ENCODE measurements around the gene NEGR1.

The NEGR1 gene

DNA sequence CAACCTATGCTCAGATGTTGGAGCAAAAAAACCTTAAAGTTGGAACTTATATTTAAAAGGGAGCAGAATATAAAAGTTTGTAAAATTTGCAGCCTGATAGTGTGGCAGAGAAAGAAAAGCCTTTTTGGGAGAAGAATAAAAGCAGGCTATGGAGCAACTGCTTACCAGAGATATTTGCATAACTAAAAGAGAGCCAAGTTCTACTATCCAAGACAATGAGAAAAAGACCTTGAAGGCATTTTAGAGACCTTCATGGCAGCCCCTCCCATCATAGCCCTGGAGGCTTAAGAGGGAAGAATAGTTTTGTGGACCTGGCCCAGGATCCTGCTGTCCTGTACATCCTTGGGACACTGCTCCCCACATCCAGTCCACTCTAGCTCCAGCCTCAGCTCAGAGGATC lies 889.0 kb downstream of the NEGR1 start:
- no peaks in the 10 kb centered on the region for H3K9me3 ChIP-seq (replicated peaks; ENCODE audit: low read length)
- no peak overlapping the region for H3K4me2 ChIP-seq (ENCODE audit: low read length)
- no peaks in the 10 kb centered on the region for H3K27me3 ChIP-seq (ENCODE audit: control insufficient read depth, insufficient read depth, low read length)
- H3K36me3 ChIP-seq (ENCODE audit: insufficient read depth, low read length) = no peaks in the 10 kb centered on the region
- no peaks in the 10 kb centered on the region for H3K4me1 ChIP-seq (ENCODE audit: control insufficient read depth, insufficient read depth, low read length)
- H3K9ac ChIP-seq (ENCODE audit: low read depth, low read length) = no peak overlapping the region
- no peak overlapping the region for H3K4me3 ChIP-seq (ENCODE audit: low read length)

DNA sequence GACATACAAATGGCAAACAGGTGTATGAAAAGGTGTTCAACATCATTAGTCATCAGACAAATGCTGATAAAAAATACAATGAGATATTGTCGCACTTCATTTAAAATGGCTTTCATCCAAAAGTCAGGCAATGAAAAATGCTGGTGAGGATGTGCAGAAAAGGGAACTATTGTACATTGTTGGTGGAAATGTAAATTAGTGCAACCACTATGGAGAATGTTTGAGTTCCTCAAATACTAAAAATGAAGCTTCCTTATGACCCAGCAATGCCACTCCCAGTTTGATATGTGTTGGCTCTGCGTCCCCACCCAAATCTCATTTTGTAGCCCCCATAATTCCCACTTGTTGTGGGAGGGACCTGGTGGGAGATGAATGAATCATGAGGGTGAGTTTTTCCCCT lies 891.8 kb downstream of the NEGR1 start:
- Histone ChIP-seq H3K27me3 (ENCODE audit: control insufficient read depth, insufficient read depth, low read length) (no peaks in the 10 kb centered on the region), H3K4me2 (ENCODE audit: low read length) (no peak overlapping the region)

DNA sequence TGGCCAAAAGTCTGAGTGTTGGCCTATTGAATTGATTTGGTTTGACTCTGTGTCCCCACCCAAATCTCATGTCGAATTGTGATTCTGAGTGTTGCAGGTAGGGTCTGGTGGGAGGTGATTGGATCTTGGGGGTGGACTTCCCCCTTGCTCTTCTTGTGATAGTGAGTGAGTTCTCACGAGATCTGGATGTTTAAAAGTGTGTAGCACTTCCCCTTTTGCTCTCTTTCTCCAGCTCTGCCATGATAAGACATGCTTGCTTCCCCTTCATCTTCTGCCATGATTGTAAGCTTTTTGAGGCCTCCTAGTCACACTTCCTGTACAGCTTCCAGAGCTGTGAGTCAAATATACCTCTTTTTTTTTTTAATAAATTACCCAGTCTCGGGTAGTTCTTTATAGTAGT lies 904.5 kb downstream of the NEGR1 start:
- Histone ChIP-seq H3K4me1 (ENCODE audit: control insufficient read depth, insufficient read depth, low read length) (no peaks in the 10 kb centered on the region), H3K4me2 (ENCODE audit: low read length) (no peak overlapping the region), H3K4me3 (ENCODE audit: low read length) (no peak overlapping the region), H3K27me3 (ENCODE audit: control insufficient read depth, insufficient read depth, low read length) (no peaks in the 10 kb centered on the region), H3K36me3 (ENCODE audit: insufficient read depth, low read length) (no peaks in the 10 kb centered on the region), H3K9ac (ENCODE audit: low read depth, low read length) (no peak overlapping the region), H3K9me3 (replicated peaks; ENCODE audit: low read length) (no peaks in the 10 kb centered on the region)

More for the DNA sequence above, 891.8 kb downstream of the NEGR1 start:
- Histone ChIP-seq H3K36me3 (ENCODE audit: insufficient read depth, low read length) (no peaks in the 10 kb centered on the region), H3K4me3 (ENCODE audit: low read length) (no peak overlapping the region), H3K9ac (ENCODE audit: low read depth, low read length) (no peak overlapping the region), H3K9me3 (replicated peaks; ENCODE audit: low read length) (no peaks in the 10 kb centered on the region), H3K4me1 (ENCODE audit: control insufficient read depth, insufficient read depth, low read length) (no peaks in the 10 kb centered on the region)

DNA sequence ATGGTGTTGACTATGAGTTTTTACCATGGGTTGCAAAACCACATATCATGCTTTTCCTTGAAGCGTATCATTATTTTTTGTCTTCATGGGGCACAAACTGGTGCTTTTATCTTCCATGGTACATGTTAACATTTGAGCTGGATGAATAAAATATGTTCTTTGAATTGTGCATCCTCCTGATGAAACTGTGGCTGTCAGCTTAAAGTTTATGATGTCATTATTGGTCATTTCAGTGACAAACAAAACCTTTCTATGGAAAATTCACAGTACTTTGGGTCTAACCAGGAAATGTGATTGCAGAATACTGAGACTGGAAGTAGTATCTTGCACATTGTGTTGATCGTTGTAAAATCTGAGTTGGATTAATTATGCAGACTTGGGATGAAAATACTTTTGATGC lies 909.8 kb downstream of the NEGR1 start:
- no peaks in the 10 kb centered on the region for H3K4me1 ChIP-seq (ENCODE audit: control insufficient read depth, insufficient read depth, low read length)

DNA sequence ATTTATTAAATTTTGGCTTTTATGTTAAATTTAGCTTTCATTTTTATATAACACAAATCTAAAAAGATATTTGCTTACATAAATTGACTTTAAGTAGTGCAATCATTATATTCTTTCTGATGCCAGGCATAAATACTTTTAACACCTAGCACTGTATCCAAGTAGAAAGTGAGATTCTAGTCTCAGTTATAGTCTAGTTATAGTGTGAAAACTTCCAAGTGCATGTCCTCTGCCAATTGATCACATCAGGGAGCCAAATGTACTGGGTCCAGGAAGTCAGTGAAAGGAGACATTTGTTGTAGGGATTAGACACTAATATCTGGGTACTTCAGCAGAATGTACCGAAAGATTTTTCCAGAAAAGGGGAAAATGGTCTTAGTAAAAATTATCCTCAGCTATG lies 910.8 kb downstream of the NEGR1 start:
- no peaks in the 10 kb centered on the region for H3K4me1 ChIP-seq (ENCODE audit: control insufficient read depth, insufficient read depth, low read length)

More for the DNA sequence above, 909.8 kb downstream of the NEGR1 start:
- H3K27me3 ChIP-seq (ENCODE audit: control insufficient read depth, insufficient read depth, low read length) = no peaks in the 10 kb centered on the region
- no peaks in the 10 kb centered on the region for H3K9me3 ChIP-seq (replicated peaks; ENCODE audit: low read length)
- no peak overlapping the region for H3K4me2 ChIP-seq (ENCODE audit: low read length)
- no peaks in the 10 kb centered on the region for H3K36me3 ChIP-seq (ENCODE audit: insufficient read depth, low read length)
- H3K9ac ChIP-seq (ENCODE audit: low read depth, low read length) = no peak overlapping the region
- no peak overlapping the region for H3K4me3 ChIP-seq (ENCODE audit: low read length)

DNA sequence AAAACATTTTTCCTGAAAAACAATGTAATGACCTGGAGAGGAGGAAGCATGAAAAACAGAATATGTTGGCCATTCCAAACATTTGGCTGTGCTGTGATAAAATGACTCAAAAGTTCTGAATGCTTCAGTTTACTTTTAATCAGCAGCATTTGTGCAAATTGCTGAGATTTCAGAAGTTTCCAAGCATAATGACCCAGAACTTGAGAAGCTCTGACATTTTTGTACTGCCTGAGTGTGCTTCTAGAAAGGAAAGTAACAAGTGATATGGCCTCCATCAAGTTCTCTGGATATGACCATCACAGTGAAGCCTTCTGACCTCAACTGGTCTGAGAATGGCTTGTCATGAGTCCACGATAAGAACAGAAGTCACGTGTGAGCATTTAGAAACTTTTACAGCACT lies 918.1 kb downstream of the NEGR1 start:
- Histone ChIP-seq H3K27me3 (ENCODE audit: control insufficient read depth, insufficient read depth, low read length) (no peaks in the 10 kb centered on the region), H3K9ac (ENCODE audit: low read depth, low read length) (no peak overlapping the region)

More for the DNA sequence above, 910.8 kb downstream of the NEGR1 start:
- H3K9ac ChIP-seq (ENCODE audit: low read depth, low read length) = no peak overlapping the region
- no peak overlapping the region for H3K4me2 ChIP-seq (ENCODE audit: low read length)
- H3K9me3 ChIP-seq (replicated peaks; ENCODE audit: low read length) = no peaks in the 10 kb centered on the region
- H3K36me3 ChIP-seq (ENCODE audit: insufficient read depth, low read length) = no peaks in the 10 kb centered on the region
- H3K4me3 ChIP-seq (ENCODE audit: low read length) = no peak overlapping the region
- H3K27me3 ChIP-seq (ENCODE audit: control insufficient read depth, insufficient read depth, low read length) = no peaks in the 10 kb centered on the region

DNA sequence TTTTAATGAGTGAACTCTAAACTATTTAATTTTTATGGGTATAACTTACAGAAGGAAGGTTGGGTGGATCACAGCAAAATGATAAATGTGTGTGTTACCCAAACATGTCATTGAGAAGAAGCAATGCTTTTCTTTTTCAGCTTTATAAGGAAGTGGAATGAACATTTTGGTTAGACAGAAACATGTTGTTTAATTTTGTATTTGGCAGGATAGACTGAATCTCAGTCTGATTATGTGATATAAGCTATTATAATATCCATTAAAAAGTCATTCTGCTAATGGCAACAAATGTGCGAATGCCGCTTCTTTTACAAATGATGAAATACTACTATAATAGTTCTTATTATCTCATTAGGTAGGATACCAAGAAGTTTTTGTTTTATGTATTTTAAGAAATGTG lies 919.6 kb downstream of the NEGR1 start:
- Histone ChIP-seq H3K9ac (ENCODE audit: low read depth, low read length) (no peak overlapping the region), H3K4me2 (ENCODE audit: low read length) (no peak overlapping the region), H3K36me3 (ENCODE audit: insufficient read depth, low read length) (no peaks in the 10 kb centered on the region), H3K4me3 (ENCODE audit: low read length) (no peak overlapping the region), H3K27me3 (ENCODE audit: control insufficient read depth, insufficient read depth, low read length) (no peaks in the 10 kb centered on the region), H3K9me3 (replicated peaks; ENCODE audit: low read length) (no peaks in the 10 kb centered on the region), H3K4me1 (ENCODE audit: control insufficient read depth, insufficient read depth, low read length) (no peaks in the 10 kb centered on the region)

More for the DNA sequence above, 918.1 kb downstream of the NEGR1 start:
- H3K4me1 ChIP-seq (ENCODE audit: control insufficient read depth, insufficient read depth, low read length) = no peaks in the 10 kb centered on the region
- no peak overlapping the region for H3K4me2 ChIP-seq (ENCODE audit: low read length)
- no peaks in the 10 kb centered on the region for H3K9me3 ChIP-seq (replicated peaks; ENCODE audit: low read length)
- H3K36me3 ChIP-seq (ENCODE audit: insufficient read depth, low read length) = no peaks in the 10 kb centered on the region
- H3K4me3 ChIP-seq (ENCODE audit: low read length) = no peak overlapping the region

DNA sequence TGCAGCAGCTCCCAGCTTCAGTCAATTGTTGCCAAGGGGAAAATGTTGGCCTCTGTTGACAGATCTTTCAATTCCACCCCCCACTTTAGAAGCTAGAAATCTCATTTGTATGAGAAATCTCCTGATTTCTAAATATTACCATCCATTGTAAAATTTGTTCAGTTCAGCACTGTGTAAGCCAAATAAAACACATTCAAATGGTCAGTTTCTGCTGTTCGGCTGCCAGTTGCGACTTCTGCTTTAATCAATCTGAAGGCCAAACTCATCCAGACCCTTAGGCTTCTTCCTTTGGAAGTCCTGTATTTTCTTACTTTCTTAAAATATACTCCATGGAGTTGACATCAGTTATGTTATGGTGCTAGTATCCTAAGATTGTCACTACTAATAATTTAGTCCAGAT lies 920.3 kb downstream of the NEGR1 start:
- Histone ChIP-seq H3K36me3 (ENCODE audit: insufficient read depth, low read length) (no peaks in the 10 kb centered on the region), H3K4me1 (ENCODE audit: control insufficient read depth, insufficient read depth, low read length) (no peaks in the 10 kb centered on the region), H3K9me3 (replicated peaks; ENCODE audit: low read length) (no peaks in the 10 kb centered on the region), H3K27me3 (ENCODE audit: control insufficient read depth, insufficient read depth, low read length) (no peaks in the 10 kb centered on the region), H3K4me2 (ENCODE audit: low read length) (no peak overlapping the region), H3K9ac (ENCODE audit: low read depth, low read length) (no peak overlapping the region), H3K4me3 (ENCODE audit: low read length) (no peak overlapping the region)

DNA sequence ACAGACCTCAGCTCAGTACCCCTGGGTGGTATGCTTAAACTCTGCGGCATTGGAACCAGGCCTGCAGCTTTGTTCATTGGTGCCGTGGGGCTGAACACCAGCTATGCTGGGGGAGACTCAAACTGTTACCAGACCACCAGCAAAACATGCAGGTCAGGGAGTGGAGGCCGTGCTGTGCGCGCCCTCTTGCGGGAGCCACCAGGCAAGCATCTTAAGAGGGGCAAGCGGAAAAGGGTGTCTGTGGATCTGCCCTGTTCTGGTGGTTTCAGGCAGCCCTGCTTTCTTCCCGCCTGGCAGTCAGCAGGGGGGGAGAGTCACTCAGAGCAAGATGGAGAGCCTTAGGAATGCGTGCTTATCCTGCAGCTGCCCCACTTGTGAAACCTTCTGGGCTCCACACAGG lies 924.6 kb downstream of the NEGR1 start:
- Histone ChIP-seq H3K36me3 (ENCODE audit: insufficient read depth, low read length) (no peaks in the 10 kb centered on the region), H3K4me3 (ENCODE audit: low read length) (no peak overlapping the region), H3K4me2 (ENCODE audit: low read length) (no peak overlapping the region), H3K9ac (ENCODE audit: low read depth, low read length) (no peak overlapping the region), H3K9me3 (replicated peaks; ENCODE audit: low read length) (no peaks in the 10 kb centered on the region), H3K27me3 (ENCODE audit: control insufficient read depth, insufficient read depth, low read length) (no peaks in the 10 kb centered on the region), H3K4me1 (ENCODE audit: control insufficient read depth, insufficient read depth, low read length) (no peaks in the 10 kb centered on the region)

DNA sequence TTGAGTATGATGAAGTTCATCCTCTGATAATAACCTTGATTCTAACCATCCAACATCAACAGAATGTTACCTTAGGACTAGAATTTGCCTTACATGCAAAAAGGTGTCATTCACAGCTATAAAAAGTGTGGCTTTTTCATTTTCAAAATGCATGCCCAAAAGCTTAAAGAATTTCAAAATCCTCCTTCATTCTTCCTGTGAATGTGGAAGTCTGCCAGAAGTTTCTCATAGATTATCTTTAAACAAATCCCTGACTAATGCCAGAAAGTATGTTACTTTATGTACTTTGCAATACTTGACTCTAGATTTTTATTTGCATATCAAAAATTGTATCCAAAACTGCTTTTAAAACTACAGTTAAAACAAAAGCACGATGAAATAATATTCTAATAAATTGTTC lies 930.9 kb downstream of the NEGR1 start:
- Histone ChIP-seq H3K4me3 (ENCODE audit: low read length) (no peak overlapping the region), H3K4me1 (ENCODE audit: control insufficient read depth, insufficient read depth, low read length) (peaks cover 14% of the 10 kb centered on the region), H3K9me3 (replicated peaks; ENCODE audit: low read length) (no peaks in the 10 kb centered on the region), H3K4me2 (ENCODE audit: low read length) (peak overlapping the region; percentile 44), H3K9ac (ENCODE audit: low read depth, low read length) (no peak overlapping the region), H3K36me3 (ENCODE audit: insufficient read depth, low read length) (no peaks in the 10 kb centered on the region), H3K27me3 (ENCODE audit: control insufficient read depth, insufficient read depth, low read length) (no peaks in the 10 kb centered on the region)

DNA sequence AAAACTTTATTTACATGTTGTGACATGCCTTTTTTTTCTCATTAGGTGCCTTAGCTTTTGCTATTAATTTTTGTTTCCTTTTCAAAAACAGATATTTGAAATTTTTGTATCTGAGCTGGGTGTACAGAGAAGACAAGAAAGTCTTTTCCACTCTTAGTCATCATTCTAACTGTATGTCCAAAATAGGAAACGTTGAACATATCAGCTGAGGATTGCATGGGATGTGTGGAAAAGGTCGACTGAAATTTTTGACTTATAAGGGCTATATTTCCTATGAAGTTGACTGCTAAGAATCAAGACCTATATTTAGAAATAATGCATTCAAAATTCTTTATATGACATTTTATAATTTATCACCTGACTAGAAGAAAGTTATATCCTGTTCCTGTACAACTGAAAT lies 931.5 kb downstream of the NEGR1 start:
- no peak overlapping the region for H3K9ac ChIP-seq (ENCODE audit: low read depth, low read length)
- H3K4me1 ChIP-seq (ENCODE audit: control insufficient read depth, insufficient read depth, low read length) = peaks cover 14% of the 10 kb centered on the region
- H3K9me3 ChIP-seq (replicated peaks; ENCODE audit: low read length) = no peaks in the 10 kb centered on the region

DNA sequence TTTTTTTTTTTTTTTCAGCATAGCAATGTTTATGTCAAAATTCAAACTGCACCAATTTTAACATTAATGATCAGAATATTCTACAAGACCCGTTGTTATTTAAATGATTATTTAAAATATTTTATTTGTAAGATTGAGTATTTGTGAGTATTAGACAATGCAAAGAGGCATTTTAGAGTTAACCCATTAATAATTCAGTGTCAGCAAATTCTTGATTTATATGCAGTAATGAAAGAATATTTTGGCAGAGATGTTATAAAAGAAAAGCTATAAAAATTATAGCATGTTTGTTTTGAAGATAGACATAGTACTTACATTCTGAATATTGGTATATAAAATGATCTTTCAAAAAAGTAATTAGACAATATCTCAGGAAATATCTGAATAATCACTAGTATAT lies 932.0 kb downstream of the NEGR1 start:
- Histone ChIP-seq H3K36me3 (ENCODE audit: insufficient read depth, low read length) (no peaks in the 10 kb centered on the region), H3K4me1 (ENCODE audit: control insufficient read depth, insufficient read depth, low read length) (peaks cover 14% of the 10 kb centered on the region), H3K4me2 (ENCODE audit: low read length) (no peak overlapping the region), H3K9me3 (replicated peaks; ENCODE audit: low read length) (no peaks in the 10 kb centered on the region), H3K4me3 (ENCODE audit: low read length) (no peak overlapping the region), H3K9ac (ENCODE audit: low read depth, low read length) (no peak overlapping the region), H3K27me3 (ENCODE audit: control insufficient read depth, insufficient read depth, low read length) (no peaks in the 10 kb centered on the region)

More for the DNA sequence above, 931.5 kb downstream of the NEGR1 start:
- no peak overlapping the region for H3K4me3 ChIP-seq (ENCODE audit: low read length)
- no peaks in the 10 kb centered on the region for H3K27me3 ChIP-seq (ENCODE audit: control insufficient read depth, insufficient read depth, low read length)
- H3K36me3 ChIP-seq (ENCODE audit: insufficient read depth, low read length) = no peaks in the 10 kb centered on the region
- H3K4me2 ChIP-seq (ENCODE audit: low read length) = no peak overlapping the region
